Upper lobe of left lung (tissue), 6 donors: ENCODE results near the gene NKD2. TPM values are rescaled to one million over a fixed set of nuclear protein-coding genes. Genes with fewer than 3 reads are reported as not detected.

ENCODE experiments used
- ATAC-seq, 2 donors: fragments of 200-7000 bp; cut with Tn5 transposase; one replicate each; pipeline ENCODE4 v1.9.1; 2022; ENCODE audit warnings: mild to moderate bottlenecking in 2 of 2, moderate library complexity in 2 of 2; ENCODE audit not compliant: low FRiP score in 2 of 2
- DNase-seq, 2 donors: peaks; one replicate each; pipeline ENCODE4 v3.0.0-alpha.2; 2019 to 2020
- H3K27ac ChIP-seq, 4 donors: fragments of 200-600 bp; sonication (generic); one replicate each; pipeline ENCODE4 v1.5.1; 2016 to 2019
- H3K27me3 ChIP-seq, 4 donors: fragments of 200-600 bp; sonication (generic); one replicate each; pipeline ENCODE4 v1.5.1; 2017 to 2019
- H3K36me3 ChIP-seq, 4 donors: fragments of 200-600 bp; sonication (generic); one replicate each; pipeline ENCODE4 v1.5.1; 2016 to 2019
- H3K4me1 ChIP-seq, 4 donors: fragments of 200-600 bp; sonication (generic); one replicate each; pipeline ENCODE4 v1.5.1; 2018 to 2019
- H3K4me3 ChIP-seq, 4 donors: fragments of 200-600 bp; sonication (generic); one replicate each; pipeline ENCODE4 v1.5.1; 2017 to 2019; ENCODE audit warnings: mild to moderate bottlenecking in 2 of 4, moderate library complexity in 1 of 4
- H3K9me3 ChIP-seq, 4 donors: fragments of 200-600 bp; sonication (generic); one replicate each; pipeline ENCODE4 v1.5.1; 2018 to 2019
- CTCF ChIP-seq, 6 experiments: fragments of 450-650 bp in 4 of 6; fragments of 200-600 bp in 2 of 6; sonication (generic) in 2 of 6; IDR thresholded peaks; one replicate each; pipeline ENCODE4 v1.5.1; 2016 to 2019; ENCODE audit warnings: antibody characterized with exemption in 6 of 6
- EP300 ChIP-seq, 4 donors: sonication (generic); formaldehyde crosslinking; IDR thresholded peaks; one replicate each; pipeline ENCODE4 v1.5.1; 2017; ENCODE audit warnings: antibody characterized with exemption in 4 of 4, control low read depth in 2 of 4
- POLR2A ChIP-seq, 4 donors: fragments of 450-650 bp; IDR thresholded peaks; one replicate each; pipeline ENCODE4 v1.5.1; 2016 to 2017; ENCODE audit warnings: antibody characterized with exemption in 4 of 4, mild to moderate bottlenecking in 2 of 4
- POLR2AphosphoS5 ChIP-seq, 2 donors: sonication (generic); formaldehyde crosslinking; IDR thresholded peaks; one replicate each; pipeline ENCODE4 v1.5.1; 2017; ENCODE audit warnings: antibody characterized with exemption in 2 of 2
- WGBS, 2 donors: methylation state at CpG; one replicate each; pipeline ENCODE4 v1.1.5; 2017 to 2018; 5-methylcytosine and 5-hydroxymethylcytosine counted together
- total RNA-seq, 6 donors: library from RNA; depleted of rRNA in 4 of 6; stranded (reverse); fragments of >200 nt in 4 of 6; gene quantifications; one replicate each; pipeline versions ENCODE4 v1.1.0 to v1.2.1, GENCODE V29; 2016 to 2021
- donor health status: DM: no; HTN: no; CAD: no; lungs with moderate emphysema.
- donor health status: DM: no; HTN: yes; CAD: no; lungs with severe emphysema.

Gene NKD2
- total RNA-seq, 6 donors from 2014 or later = 8.9 to 126 (median 50.6) TPM

GRCh38 chr5:961711-962240 is 46.8 kb upstream of the NKD2 start:
- H3K4me1 ChIP-seq = peaks cover 10 to 30% (median 16%) of the 10 kb centered on the region in 4 donors
- no peaks in the 10 kb centered on the region for H3K27me3 ChIP-seq
- H3K4me3 ChIP-seq = no peak overlapping the region
- ATAC-seq (no peak), DNase-seq (peak in 1 of 2 donors; percentile 51)
- no peaks in the 10 kb centered on the region for H3K36me3 ChIP-seq
- WGBS, 2 donors = 91 to 93% methylated on average over 5 to 23 of the region's 24 CpGs
- H3K27ac ChIP-seq = peak overlapping the region in 3 of 4 donors; percentile 69 to 80 (median 77)
- H3K9me3 ChIP-seq = no peaks in the 10 kb centered on the region
- TF ChIP-seq POLR2AphosphoS5 (IDR thresholded peaks at IDR 0.05) = no peak
- TF ChIP-seq POLR2A (IDR thresholded peaks at IDR 0.05) = no peak
- TF ChIP-seq CTCF (IDR thresholded peaks at IDR 0.05) = no peak
- TF ChIP-seq EP300 (IDR thresholded peaks at IDR 0.05) = no peak

- H3K27me3 ChIP-seq = no peaks in the 10 kb centered on the region
- DNase-seq = no peak
- no peaks in the 10 kb centered on the region for H3K9me3 ChIP-seq
- H3K4me3 ChIP-seq = no peak overlapping the region
- ATAC-seq = no peak
- peak overlapping the region; percentile 69 to 80 (median 74) for H3K27ac ChIP-seq
- TF ChIP-seq CTCF (IDR thresholded peaks at IDR 0.05) = no peak
- TF ChIP-seq POLR2A (IDR thresholded peaks at IDR 0.05) = no peak
- TF ChIP-seq POLR2AphosphoS5 (IDR thresholded peaks at IDR 0.05) = no peak
- TF ChIP-seq EP300 (IDR thresholded peaks at IDR 0.05) = no peak
- H3K4me1 ChIP-seq = peaks cover 4 to 24% (median 10%) of the 10 kb centered on the region in 4 donors
- H3K36me3 ChIP-seq = no peaks in the 10 kb centered on the region
- WGBS, 2 donors = 82 to 90% methylated on average over 15 of the region's 15 CpGs
Observed at GRCh38 chr5:962386-962785, 46.2 kb upstream of the NKD2 start.

- DNase-seq (peak in 1 of 2 donors; percentile 77), ATAC-seq (no peak)
- TF ChIP-seq CTCF (IDR thresholded peaks at IDR 0.05) (no peak), POLR2A (IDR thresholded peaks at IDR 0.05) (no peak), POLR2AphosphoS5 (IDR thresholded peaks at IDR 0.05) (no peak), EP300 (IDR thresholded peaks at IDR 0.05) (no peak)
- peaks cover 0 to 20% (median 5%) of the 10 kb centered on the region in 4 donors for H3K4me1 ChIP-seq
- H3K27ac ChIP-seq = peak overlapping the region; percentile 69 to 80 (median 74)
- no peaks in the 10 kb centered on the region for H3K9me3 ChIP-seq
- H3K36me3 ChIP-seq = no peaks in the 10 kb centered on the region
- 94 to 96% methylated on average over 5 to 8 of the region's 12 CpGs for WGBS, 2 donors
- no peak overlapping the region for H3K4me3 ChIP-seq
- no peaks in the 10 kb centered on the region for H3K27me3 ChIP-seq
Observed at GRCh38 chr5:962801-963200, 45.8 kb upstream of the NKD2 start.

GRCh38 chr5:963310-963672 is 45.3 kb upstream of the NKD2 start:
- Histone ChIP-seq H3K9me3 (no peaks in the 10 kb centered on the region), H3K4me3 (no peak overlapping the region), H3K4me1 (peaks cover 0 to 15% (median 4%) of the 10 kb centered on the region in 4 donors), H3K36me3 (no peaks in the 10 kb centered on the region), H3K27me3 (no peaks in the 10 kb centered on the region), H3K27ac (peak overlapping the region; percentile 69 to 80 (median 74))
- ATAC-seq = no peak
- TF ChIP-seq POLR2A (IDR thresholded peaks at IDR 0.05) = no peak
- no peak for TF ChIP-seq CTCF (IDR thresholded peaks at IDR 0.05)
- no peak for TF ChIP-seq POLR2AphosphoS5 (IDR thresholded peaks at IDR 0.05)
- TF ChIP-seq EP300 (IDR thresholded peaks at IDR 0.05) = no peak
- WGBS, 2 donors = 79 to 97% methylated on average over 8 to 10 of the region's 10 CpGs
- DNase-seq = peak in 1 of 2 donors; percentile 59
